ENCODE data around the gene MAP3K15.

The MAP3K15 gene

DNA sequence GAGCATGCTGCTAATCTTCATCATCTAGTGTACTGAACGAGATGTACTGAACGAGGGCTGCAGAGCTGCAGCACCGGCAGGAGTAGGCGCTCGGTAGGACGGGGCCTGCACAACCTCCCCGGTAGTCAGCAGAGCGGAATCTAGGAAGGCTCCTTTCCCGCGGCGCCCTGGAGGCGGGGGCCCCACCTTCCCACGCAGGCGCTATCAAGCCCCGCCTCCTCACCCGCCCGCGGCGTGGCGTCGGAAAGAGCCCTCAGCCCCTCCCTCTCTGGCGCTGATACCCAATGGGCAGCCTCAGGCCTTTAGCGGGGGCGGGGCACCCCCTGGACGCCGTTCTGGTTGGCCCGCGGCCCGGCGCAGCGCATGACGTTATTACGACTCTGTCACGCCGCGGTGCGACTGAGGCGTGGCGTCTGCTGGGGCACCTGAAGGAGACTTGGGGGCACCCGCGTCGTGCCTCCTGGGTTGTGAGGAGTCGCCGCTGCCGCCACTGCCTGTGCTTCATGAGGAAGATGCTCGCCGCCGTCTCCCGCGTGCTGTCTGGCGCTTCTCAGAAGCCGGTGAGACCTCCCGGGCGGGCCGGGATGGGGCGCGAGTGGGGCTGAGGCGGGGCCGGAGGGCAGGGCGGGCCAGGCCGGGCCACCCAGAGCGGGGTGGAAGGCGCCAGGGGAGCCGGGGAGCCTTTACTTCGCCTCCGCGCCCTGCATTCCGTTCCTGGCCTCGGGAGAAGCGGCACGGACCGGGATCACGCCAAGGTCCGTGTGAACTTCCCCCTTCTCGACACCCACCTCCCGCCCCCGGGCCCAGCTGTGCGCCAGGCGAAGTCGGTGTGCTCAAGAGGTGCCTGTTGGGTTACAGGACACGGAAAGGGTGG is 171.5 kb downstream of the MAP3K15 start, which contains the start of gene PDHA1:
TSS of gene PDHA1 (plus strand) at position 393 of the 874 bp plus-strand sequence. CDS start at position 504, 111 bp downstream.
- DNase-seq = peak; percentile 86 to 93

DNA sequence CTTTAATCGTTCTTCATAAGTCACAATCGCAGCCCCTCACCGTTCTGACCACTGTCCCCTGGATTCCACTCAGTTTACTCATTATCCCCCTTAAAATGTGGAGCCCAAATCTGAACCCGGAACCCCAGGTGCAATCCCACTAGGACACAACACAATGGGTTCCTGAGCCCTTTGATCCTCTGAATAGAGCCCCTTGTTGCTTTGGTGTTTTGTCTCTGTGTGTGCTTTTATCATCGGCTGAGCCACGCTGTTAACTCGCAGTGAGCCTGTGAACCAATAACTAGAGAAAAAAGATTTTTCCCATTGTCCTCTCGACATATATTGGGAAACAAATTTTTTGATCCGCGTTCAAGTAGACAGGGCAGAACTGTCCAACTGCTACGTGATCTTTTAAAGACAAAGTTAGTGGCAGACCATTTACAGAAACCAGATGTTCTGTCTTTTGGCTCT is 172.2 kb downstream of the MAP3K15 start:
- no peak for DNase-seq

DNA sequence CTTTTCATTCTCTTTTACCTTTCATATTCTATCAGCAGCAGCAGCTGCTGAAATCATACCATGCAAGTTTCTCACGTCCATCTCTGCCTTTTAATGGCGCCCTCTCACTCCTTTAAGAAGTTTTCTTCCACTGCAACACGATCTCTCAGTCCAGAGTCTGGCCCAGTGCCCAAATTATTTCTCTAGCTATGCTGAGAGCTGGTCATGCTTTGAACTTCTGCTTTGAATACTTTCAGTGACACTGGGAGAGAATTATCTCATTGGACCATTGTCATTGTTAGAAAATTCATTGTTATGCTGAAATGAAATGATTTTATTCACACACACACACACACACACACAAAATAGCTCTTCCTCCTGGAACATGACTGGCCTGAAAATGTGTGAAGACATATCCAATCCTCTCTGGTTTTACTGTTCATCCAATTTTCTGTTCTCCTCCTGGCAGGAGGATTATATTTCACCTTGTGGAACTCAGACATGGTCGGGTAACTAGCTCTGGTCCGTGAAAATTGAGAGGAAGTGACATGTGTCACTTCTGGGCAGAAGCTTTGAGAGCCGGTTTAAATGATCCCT is 172.9 kb downstream of the MAP3K15 start:
- DNase-seq = no peak

DNA sequence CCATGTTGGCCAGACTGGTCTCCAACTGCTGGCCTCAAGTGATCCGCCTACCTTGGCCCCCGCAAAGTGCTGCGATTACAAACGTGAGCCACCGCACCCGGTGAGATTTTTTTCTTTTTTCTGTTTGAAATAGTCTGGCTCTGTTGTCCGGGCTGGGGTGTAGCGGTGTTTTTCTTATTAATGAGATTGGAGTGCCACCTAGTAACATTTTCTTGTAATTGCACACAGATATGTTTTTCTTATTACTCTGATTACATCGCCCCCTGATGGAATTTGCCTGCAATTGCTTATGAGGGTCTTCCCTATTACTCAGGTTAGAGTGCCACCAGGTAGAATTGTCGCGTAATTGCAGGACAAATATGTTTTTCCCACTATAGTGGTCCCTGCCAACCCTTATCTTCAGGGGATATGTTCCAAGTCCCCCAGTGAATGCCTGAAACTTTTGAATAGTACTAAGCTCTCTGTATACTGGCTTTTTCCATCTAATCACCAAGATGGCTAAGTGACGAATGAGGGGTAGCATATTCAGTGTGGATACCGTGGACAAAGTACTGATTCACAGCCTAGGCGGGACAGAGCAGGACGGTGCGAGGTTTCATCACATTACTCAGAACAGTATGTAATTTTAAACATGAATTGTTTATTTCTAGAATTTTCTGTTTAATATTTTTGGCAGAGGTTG is 180.2 kb downstream of the MAP3K15 start:
- no peak for DNase-seq

DNA sequence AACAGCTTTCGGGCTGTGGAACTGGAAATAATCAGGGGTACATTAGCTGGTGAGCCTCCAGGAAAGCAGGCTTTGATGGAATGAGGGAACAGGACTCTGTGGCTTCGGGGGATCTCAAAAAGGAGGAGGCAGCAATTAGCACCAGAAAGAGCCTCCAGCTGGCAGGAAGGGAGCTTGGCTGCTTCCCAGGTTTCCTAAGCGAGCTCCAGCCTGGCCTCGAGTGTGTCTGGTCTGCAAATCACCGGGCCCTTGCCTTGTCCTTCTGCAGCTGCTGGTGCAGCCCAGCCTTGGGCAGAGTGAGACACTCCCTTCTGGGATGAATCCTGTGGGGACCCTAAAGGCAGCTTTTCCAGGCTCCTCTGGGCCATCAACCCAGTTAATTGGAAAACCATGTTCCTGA is 182.3 kb downstream of the MAP3K15 start:
- DNase-seq = no peak

DNA sequence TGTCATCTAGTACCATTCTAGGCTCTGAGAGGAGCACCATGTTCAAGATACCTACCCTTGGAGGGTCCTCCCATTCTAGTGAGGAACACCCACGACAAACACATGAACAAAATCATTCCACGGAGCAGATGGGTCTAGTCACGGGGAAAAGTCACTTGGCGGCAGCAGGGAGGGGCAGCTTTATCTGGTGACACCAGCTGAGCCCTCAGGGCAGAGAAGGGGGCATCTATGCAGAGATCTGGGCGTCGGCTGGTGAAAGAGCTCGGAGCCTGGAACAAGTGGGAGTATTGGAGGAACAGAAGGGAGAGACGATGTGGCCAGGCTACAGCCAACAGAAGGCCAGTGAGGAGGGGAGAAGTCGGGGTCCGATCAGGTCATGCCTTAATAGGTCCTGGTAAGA is 183.5 kb downstream of the MAP3K15 start:
- no peak for DNase-seq

DNA sequence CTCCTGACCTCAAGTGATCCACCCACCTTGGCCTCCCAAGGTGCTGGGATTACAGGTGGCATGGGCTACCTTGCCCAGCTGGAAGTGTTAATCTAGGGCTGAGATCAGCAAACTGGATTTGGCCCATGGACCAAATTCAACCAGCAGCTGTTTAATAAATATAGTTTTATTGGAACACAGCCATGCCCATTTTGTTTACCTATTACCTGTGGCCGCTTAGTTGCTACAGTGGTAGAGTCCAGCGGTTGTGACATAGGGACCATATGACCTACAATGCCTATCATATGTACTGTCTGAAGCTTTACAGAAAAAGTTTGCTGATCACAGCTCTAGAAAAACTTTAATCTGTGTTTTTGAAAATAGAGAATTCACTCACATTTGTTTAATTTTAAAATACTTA is 188.7 kb downstream of the MAP3K15 start:
- no peak for DNase-seq

All from stimulated activated CD4-positive, alpha-beta T cell treated with anti-CD3 and anti-CD28 coated beads, Interleukin-4, amount 100 ng/mL, for 4 hours (primary cell).